ENCODE data around the gene TXNDC8. TPM values are rescaled to one million over a fixed set of nuclear protein-coding genes. Genes with fewer than 3 reads are reported as not detected.

TXNDC8 gene
- total and polyA plus RNA-seq, 5 donors = not detected

DNA sequence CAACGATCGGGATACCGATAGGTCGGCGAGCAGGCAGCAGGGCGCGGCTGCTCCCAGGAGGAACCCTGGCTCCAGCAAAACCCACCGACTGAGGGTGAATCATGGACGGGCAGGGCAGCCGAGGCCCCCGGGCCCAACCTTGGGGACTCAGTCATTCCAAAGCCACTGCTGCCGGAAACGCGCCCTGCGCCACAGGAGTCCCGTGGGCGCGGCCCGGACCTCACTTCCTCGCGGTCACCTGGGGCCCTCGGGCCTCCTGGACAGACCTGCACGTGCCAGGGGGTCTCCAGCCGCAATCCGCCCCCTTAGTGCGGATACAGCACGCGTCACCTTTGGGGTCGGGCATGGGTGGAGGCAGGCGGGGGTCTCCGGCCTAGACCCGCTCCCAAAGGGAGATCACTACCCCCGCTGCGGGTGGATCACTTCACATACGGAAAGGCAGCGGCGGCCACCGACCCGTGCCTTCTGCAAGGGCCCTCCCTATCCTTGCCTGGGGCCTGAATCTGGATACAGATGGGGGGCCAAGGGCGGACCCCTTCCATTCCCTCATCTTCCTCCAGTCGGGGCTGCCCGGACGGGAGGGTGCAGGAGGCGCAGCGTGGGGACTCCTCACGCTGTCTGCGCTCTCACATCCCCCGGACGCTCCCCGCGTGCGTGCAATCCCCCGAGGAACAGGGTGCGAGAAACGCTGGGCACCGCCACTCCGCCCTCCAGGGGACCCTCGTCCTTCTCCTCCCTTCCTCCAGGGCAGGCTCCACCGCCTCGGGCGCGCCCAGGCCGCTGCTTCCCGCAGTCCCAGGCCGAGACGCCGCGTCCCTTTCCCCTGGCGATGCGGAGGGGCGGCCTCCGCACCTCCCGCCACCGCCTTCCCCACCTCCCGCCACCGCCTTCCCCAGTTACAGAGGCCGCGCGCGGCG, 81.9 kb downstream of the TXNDC8 start:
- peak; percentile 49 to 66 for ATAC-seq
- DNase-seq = peak; percentile 67 to 81 (median 80)
- intact Hi-C loops (cut with DNase I) = no loop called here
- H3K4me1 ChIP-seq (ENCODE audit: control insufficient read depth, insufficient read depth, low read length) = peaks cover 7% of the 10 kb centered on the region
- under 1% methylated on average over 81 of the region's 81 CpGs for WGBS
- H3K9me3 ChIP-seq (ENCODE audit: control insufficient read depth, low read length) = no peaks in the 10 kb centered on the region
- H3K27ac ChIP-seq (ENCODE audit: low read length) = peak overlapping the region; percentile 75
- H3K4me3 ChIP-seq (ENCODE audit: low read length) = peak overlapping the region; percentile 81
- no peaks in the 10 kb centered on the region for H3K27me3 ChIP-seq (ENCODE audit: control insufficient read depth, insufficient read depth)

DNA sequence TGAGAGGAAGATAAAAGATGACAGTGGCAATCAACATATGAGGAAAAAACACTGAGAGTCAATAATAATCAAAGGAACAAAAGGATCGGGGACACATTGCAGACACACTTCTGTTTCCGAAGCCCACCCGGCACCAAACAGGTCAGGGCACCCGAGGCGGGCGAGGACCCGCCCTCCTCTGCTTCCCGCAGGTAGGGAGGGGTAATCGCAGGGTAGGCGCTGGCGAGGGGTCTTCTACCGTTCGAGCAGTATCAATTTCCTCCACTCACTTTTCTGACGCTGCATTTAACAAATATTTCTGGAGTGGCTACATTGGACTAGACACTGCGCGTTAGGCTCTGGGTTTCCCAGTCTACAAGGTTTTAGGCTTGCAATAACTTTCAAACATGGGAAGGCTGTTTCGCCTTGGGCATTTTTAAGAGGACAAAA, 82.6 kb downstream of the TXNDC8 start:
- Histone ChIP-seq H3K4me3 (ENCODE audit: low read length) (peak overlapping the region; percentile 81), H3K27ac (ENCODE audit: low read length) (no peak overlapping the region), H3K27me3 (ENCODE audit: control insufficient read depth, insufficient read depth) (no peaks in the 10 kb centered on the region), H3K9me3 (ENCODE audit: control insufficient read depth, low read length) (no peaks in the 10 kb centered on the region), H3K4me1 (ENCODE audit: control insufficient read depth, insufficient read depth, low read length) (peaks cover 7% of the 10 kb centered on the region)
- peak in 2 of 3 donors; percentile 19 to 54 for DNase-seq
- intact Hi-C loops (cut with DNase I) = no loop called here
- WGBS = 6% methylated on average over 17 of the region's 17 CpGs
- ATAC-seq = no peak

- Histone ChIP-seq H3K4me1 (ENCODE audit: control insufficient read depth, insufficient read depth, low read length) (peaks cover 7% of the 10 kb centered on the region), H3K4me3 (ENCODE audit: low read length) (peak overlapping the region; percentile 81), H3K9me3 (ENCODE audit: control insufficient read depth, low read length) (no peaks in the 10 kb centered on the region), H3K27ac (ENCODE audit: low read length) (no peak overlapping the region), H3K27me3 (ENCODE audit: control insufficient read depth, insufficient read depth) (no peaks in the 10 kb centered on the region)
- DNase-seq (no peak), ATAC-seq (no peak)
- WGBS = 86% methylated on average over 2 of the region's 2 CpGs
- intact Hi-C loops (cut with DNase I) = no loop called here
Observed at GRCh38 chr9:110254500-110254899, 83.2 kb downstream of the TXNDC8 start.

Other genes with a start within 250 kb of the TXNDC8 start
- not detected for gene C9orf152, start 129.7 kb downstream of the TXNDC8 start, total RNA-seq
- gene C9orf152, start 129.7 kb downstream of the TXNDC8 start, polyA plus RNA-seq = not detected
- gene TXN, start 81.4 kb downstream of the TXNDC8 start, total RNA-seq = 10 to 100 TPM; 59.0 to 78.5 (median 64.6) TPM
- gene TXN, start 81.4 kb downstream of the TXNDC8 start, polyA plus RNA-seq = 95.1 TPM
- gene SVEP1, start 241.9 kb upstream of the TXNDC8 start, total RNA-seq = 10 to 100 TPM in 2 of 4 donors, 1 to 10 TPM in 2; 8.0 to 14.2 (median 10.2) TPM
- gene SVEP1, start 241.9 kb upstream of the TXNDC8 start, polyA plus RNA-seq = 3.0 TPM